Neural cell (in vitro differentiated cells): ENCODE data around the gene MISP. TPM values are rescaled to one million over a fixed set of nuclear protein-coding genes. Genes with fewer than 3 reads are reported as not detected.

Source experiments
- H2AFZ ChIP-seq: fragments of 200-600, 300-800 bp; sonication (generic), shearing (Covaris generic); 2 replicates; pipeline ENCODE4 v1.6.0; 2014; ENCODE audit warnings: low read depth, mild to moderate bottlenecking, antibody characterized with exemption, low read length, moderate library complexity
- H3F3A ChIP-seq: fragments of 200-600 bp; shearing (Covaris generic); 2 replicates; pipeline ENCODE4 v1.6.1; 2016; ENCODE audit warnings: mild to moderate bottlenecking, moderate library complexity, mixed read lengths, antibody characterized with exemption, low read length; ENCODE audit not compliant: insufficient read depth, poor library complexity, severe bottlenecking
- H3K27ac ChIP-seq: fragments of 200-600, 300-800 bp; sonication (generic), shearing (Covaris generic); 2 replicates; pipeline ENCODE4 v1.5.1; 2014; ENCODE audit warnings: mild to moderate bottlenecking, low read length, moderate library complexity
- H3K27me3 ChIP-seq: fragments of 300-800, 200-600 bp; sonication (generic), shearing (Covaris generic); 2 replicates; pipeline ENCODE4 v1.6.0; 2014; ENCODE audit warnings: mild to moderate bottlenecking, low read depth, low read length, moderate library complexity; ENCODE audit not compliant: insufficient read depth
- H3K36me3 ChIP-seq: fragments of 300-800, 200-600 bp; sonication (generic), shearing (Covaris generic); 2 replicates; pipeline ENCODE4 v1.5.1; 2014; ENCODE audit warnings: mild to moderate bottlenecking, antibody characterized with exemption, low read length, moderate library complexity; ENCODE audit not compliant: insufficient read depth
- H3K4me2 ChIP-seq: fragments of 300-800, 200-600 bp; sonication (generic), shearing (Covaris generic); 2 replicates; pipeline ENCODE4 v1.6.0; 2014; ENCODE audit warnings: mild to moderate bottlenecking, low read length
- H3K4me3 ChIP-seq: fragments of 300-800, 200-600 bp; sonication (generic), shearing (Covaris generic); 2 replicates; pipeline ENCODE4 v1.5.1; 2014; ENCODE audit warnings: mild to moderate bottlenecking, low read length, moderate library complexity
- H3K79me2 ChIP-seq: fragments of 200-600 bp; shearing (Covaris generic); replicated peaks from 2 replicates; pipeline ENCODE4 v1.6.0; 2014; ENCODE audit warnings: mild to moderate bottlenecking, low read length, moderate library complexity; ENCODE audit not compliant: insufficient read depth
- H3K9ac ChIP-seq: fragments of 300-800, 200-600 bp; sonication (generic), shearing (Covaris generic); 2 replicates; pipeline ENCODE4 v1.6.1; 2016; ENCODE audit warnings: mild to moderate bottlenecking, low read length, mixed read lengths
- H3K9me2 ChIP-seq: fragments of 200-600 bp; shearing (Covaris generic); 2 replicates; pipeline ENCODE4 v1.6.1; 2016; ENCODE audit warnings: mild to moderate bottlenecking, low read length, mixed read lengths; ENCODE audit not compliant: insufficient read depth
- H3K9me3 ChIP-seq: fragments of 200-600, 300-800 bp; sonication (generic), shearing (Covaris generic); 2 replicates; pipeline ENCODE4 v1.6.1; 2016; ENCODE audit warnings: mild to moderate bottlenecking, mixed run types, low read length, moderate library complexity, mixed read lengths
- H4K20me1 ChIP-seq: fragments of 200-600 bp; shearing (Covaris generic); 2 replicates; pipeline ENCODE4 v1.6.1; 2016; ENCODE audit warnings: mild to moderate bottlenecking, mixed run types; ENCODE audit not compliant: insufficient read depth
- EP300 ChIP-seq: fragments of 450-650 bp; conservative IDR thresholded peaks from 2 replicates; pipeline ENCODE4 v1.6.1; 2014; ENCODE audit warnings: antibody characterized with exemption, mild to moderate bottlenecking, moderate library complexity; ENCODE audit not compliant: poor library complexity, severe bottlenecking
- EZH2 ChIP-seq: fragments of 200-600, 300-800 bp; shearing (Covaris generic), sonication (generic); IDR thresholded peaks from 2 replicates; pipeline ENCODE4 v1.6.1; 2014; ENCODE audit warnings: antibody characterized with exemption, low read length, borderline replicate concordance, mild to moderate bottlenecking; ENCODE audit not compliant: insufficient read depth, poor library complexity, severe bottlenecking
- MXI1 ChIP-seq: fragments of 450-650 bp; conservative IDR thresholded peaks from 2 replicates; pipeline ENCODE4 v1.6.1; 2014; ENCODE audit warnings: antibody characterized with exemption, mild to moderate bottlenecking; ENCODE audit not compliant: poor library complexity, severe bottlenecking
- POLR2AphosphoS5 ChIP-seq: IDR thresholded peaks from 2 replicates; pipeline ENCODE4 v1.6.1; 2012
- RAD21 ChIP-seq: fragments of 450-650 bp; conservative IDR thresholded peaks from 2 replicates; pipeline ENCODE4 v1.6.1; 2014; ENCODE audit warnings: antibody characterized with exemption, mild to moderate bottlenecking, moderate library complexity
- SMC3 ChIP-seq: fragments of 450-650 bp; conservative IDR thresholded peaks from 2 replicates; pipeline ENCODE4 v1.6.1; 2014; ENCODE audit warnings: antibody characterized with exemption, mild to moderate bottlenecking, moderate library complexity; ENCODE audit not compliant: poor library complexity
- TAF1 ChIP-seq: IDR thresholded peaks from 2 replicates; pipeline ENCODE4 v1.6.1; 2012; ENCODE audit warnings: low read depth
- polyA plus RNA-seq: library from polyadenylated mRNA; depleted of rRNA; stranded (reverse); fragments of >200 nt; gene quantifications from 2 replicates; pipeline ENCODE4 v1.2.3, GENCODE V29; 2014
- TF ChIP-seq, protein P1 (sequence below): IDR thresholded peaks from 2 replicates; pipeline ENCODE4 v1.6.1; 2012; ENCODE audit warnings: borderline replicate concordance
- TF ChIP-seq, protein P2 (sequence below): fragments of 450-650 bp; IDR thresholded peaks from 2 replicates; pipeline ENCODE4 v1.5.1; 2014; ENCODE audit warnings: antibody characterized with exemption, mild to moderate bottlenecking, moderate library complexity; ENCODE audit not compliant: poor library complexity, severe bottlenecking

Gene MISP
- polyA plus RNA-seq, 1 donor from 2014 or later, result 0.98 TPM

DNA sequence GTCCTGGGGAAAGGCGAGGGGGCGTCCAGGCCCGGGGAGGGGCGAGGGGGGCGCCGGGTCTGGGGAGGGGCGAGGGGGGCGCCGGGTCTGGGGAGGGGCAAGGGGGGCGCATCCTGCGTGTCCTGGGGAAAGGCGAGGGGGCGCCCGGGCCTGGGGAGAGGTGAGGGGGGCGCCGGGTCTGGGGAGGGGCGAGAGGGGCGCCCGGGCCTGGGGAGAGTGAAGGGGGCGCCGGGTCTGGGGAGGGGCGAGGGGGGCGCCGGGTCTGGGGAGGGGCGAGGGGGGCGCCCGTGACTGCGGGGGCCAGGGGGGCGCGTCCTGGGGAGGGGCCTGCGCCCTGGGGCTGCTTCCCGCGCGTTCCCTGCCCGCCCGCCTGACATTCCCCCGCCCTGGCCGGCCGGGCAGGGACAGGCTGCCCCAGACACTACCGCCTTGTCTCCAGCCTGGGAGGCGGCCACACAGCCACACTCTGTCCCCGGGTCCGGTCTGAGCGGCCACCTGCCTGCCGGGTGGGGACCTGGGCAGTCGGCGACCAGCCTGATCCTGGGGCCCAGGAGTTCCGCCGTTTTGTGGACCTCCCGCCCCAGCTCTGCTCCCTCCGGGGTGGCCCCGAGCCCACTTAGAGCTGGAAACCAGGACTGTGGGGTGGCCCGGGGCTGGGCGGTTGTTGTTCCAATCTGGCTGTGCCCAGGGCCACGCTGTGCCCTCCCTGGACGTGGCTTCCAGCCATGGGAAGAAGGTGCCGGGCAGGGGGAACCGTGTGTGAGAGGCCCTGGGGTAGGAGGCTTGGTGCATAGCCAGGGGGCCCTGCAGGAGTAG is 30.4 kb upstream of the MISP start:
- Histone ChIP-seq H3K27ac (peak overlapping the region; percentile 81), H3K36me3 (no peaks in the 10 kb centered on the region), H3F3A (no peaks in the 10 kb centered on the region), H3K9me3 (no peaks in the 10 kb centered on the region), H4K20me1 (no peaks in the 10 kb centered on the region), H3K4me2 (peak overlapping the region; percentile 44), H2AFZ (no peak overlapping the region), H3K4me3 (peak overlapping the region; percentile 61), H3K27me3 (no peaks in the 10 kb centered on the region), H3K79me2 (peaks cover 56% of the 10 kb centered on the region), H3K9ac (peak overlapping the region; percentile 68), H3K9me2 (no peaks in the 10 kb centered on the region)
- TF ChIP-seq, protein P1, sequence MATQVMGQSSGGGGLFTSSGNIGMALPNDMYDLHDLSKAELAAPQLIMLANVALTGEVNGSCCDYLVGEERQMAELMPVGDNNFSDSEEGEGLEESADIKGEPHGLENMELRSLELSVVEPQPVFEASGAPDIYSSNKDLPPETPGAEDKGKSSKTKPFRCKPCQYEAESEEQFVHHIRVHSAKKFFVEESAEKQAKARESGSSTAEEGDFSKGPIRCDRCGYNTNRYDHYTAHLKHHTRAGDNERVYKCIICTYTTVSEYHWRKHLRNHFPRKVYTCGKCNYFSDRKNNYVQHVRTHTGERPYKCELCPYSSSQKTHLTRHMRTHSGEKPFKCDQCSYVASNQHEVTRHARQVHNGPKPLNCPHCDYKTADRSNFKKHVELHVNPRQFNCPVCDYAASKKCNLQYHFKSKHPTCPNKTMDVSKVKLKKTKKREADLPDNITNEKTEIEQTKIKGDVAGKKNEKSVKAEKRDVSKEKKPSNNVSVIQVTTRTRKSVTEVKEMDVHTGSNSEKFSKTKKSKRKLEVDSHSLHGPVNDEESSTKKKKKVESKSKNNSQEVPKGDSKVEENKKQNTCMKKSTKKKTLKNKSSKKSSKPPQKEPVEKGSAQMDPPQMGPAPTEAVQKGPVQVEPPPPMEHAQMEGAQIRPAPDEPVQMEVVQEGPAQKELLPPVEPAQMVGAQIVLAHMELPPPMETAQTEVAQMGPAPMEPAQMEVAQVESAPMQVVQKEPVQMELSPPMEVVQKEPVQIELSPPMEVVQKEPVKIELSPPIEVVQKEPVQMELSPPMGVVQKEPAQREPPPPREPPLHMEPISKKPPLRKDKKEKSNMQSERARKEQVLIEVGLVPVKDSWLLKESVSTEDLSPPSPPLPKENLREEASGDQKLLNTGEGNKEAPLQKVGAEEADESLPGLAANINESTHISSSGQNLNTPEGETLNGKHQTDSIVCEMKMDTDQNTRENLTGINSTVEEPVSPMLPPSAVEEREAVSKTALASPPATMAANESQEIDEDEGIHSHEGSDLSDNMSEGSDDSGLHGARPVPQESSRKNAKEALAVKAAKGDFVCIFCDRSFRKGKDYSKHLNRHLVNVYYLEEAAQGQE, result no peak
- TF ChIP-seq, protein P2, sequence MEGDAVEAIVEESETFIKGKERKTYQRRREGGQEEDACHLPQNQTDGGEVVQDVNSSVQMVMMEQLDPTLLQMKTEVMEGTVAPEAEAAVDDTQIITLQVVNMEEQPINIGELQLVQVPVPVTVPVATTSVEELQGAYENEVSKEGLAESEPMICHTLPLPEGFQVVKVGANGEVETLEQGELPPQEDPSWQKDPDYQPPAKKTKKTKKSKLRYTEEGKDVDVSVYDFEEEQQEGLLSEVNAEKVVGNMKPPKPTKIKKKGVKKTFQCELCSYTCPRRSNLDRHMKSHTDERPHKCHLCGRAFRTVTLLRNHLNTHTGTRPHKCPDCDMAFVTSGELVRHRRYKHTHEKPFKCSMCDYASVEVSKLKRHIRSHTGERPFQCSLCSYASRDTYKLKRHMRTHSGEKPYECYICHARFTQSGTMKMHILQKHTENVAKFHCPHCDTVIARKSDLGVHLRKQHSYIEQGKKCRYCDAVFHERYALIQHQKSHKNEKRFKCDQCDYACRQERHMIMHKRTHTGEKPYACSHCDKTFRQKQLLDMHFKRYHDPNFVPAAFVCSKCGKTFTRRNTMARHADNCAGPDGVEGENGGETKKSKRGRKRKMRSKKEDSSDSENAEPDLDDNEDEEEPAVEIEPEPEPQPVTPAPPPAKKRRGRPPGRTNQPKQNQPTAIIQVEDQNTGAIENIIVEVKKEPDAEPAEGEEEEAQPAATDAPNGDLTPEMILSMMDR, result no peak
- no peak for TF ChIP-seq SMC3
- no peak for TF ChIP-seq MXI1
- TF ChIP-seq EZH2, result no peak
- TF ChIP-seq EP300, result no peak
- TF ChIP-seq TAF1, result no peak
- TF ChIP-seq POLR2AphosphoS5, result no peak
- no peak for TF ChIP-seq RAD21

DNA sequence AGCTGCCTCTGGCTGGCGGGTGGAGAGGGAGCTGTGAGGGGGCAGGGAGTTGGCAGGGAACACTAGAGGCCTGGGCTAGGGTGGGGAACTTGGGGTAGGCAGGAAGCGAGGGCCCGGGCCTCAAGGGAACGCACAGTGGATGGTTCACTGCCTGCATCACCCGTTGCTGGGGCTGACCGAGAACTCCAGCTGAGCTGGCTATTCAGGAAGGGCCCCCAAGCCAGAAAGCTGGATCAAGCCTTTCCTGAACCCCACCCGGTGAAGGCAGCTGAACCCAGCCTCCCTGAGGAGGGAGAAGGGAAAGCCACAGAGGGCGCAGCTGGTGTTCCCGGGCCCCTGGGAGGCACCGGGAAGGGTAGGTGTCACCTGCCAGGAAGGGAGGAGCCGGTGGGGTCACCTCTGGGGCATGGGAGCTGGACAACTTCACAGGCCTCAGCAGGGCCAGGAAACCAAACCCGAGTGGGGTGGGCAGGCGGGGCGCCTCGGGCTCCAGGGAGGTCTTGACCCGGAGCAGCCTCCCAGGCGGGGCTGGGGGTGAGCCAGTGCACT is 28.3 kb upstream of the MISP start:
- H3K36me3 ChIP-seq, result no peaks in the 10 kb centered on the region
- no peaks in the 10 kb centered on the region for H3F3A ChIP-seq
- H3K4me3 ChIP-seq, result no peak overlapping the region
- H4K20me1 ChIP-seq, result no peaks in the 10 kb centered on the region
- no peaks in the 10 kb centered on the region for H3K27me3 ChIP-seq
- no peaks in the 10 kb centered on the region for H3K9me3 ChIP-seq
- peaks cover 43% of the 10 kb centered on the region for H3K79me2 ChIP-seq
- H3K9me2 ChIP-seq, result no peaks in the 10 kb centered on the region
- no peak for TF ChIP-seq EP300
- no peak for TF ChIP-seq SMC3
- TF ChIP-seq, protein P2, result no peak
- H3K27ac ChIP-seq, result no peak overlapping the region
- no peak overlapping the region for H3K4me2 ChIP-seq
- no peak overlapping the region for H2AFZ ChIP-seq
- no peak overlapping the region for H3K9ac ChIP-seq
